ENCODE measurements around the gene SLC35G1. TPM values are rescaled to one million over a fixed set of nuclear protein-coding genes. Genes with fewer than 3 reads are reported as not detected.

Gene SLC35G1, protein sequence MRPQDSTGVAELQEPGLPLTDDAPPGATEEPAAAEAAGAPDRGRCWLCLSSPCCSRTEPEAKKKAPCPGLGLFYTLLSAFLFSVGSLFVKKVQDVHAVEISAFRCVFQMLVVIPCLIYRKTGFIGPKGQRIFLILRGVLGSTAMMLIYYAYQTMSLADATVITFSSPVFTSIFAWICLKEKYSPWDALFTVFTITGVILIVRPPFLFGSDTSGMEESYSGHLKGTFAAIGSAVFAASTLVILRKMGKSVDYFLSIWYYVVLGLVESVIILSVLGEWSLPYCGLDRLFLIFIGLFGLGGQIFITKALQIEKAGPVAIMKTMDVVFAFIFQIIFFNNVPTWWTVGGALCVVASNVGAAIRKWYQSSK
- total RNA-seq: 10 to 100 TPM; 16.3 to 26.3 TPM
- polyA plus RNA-seq (ENCODE audit: insufficient read length in 2 of 2): 10 to 100 TPM; 15.2 to 17.5 TPM
- long read RNA-seq, donor 1, transcript SLC35G1-203 (3 exons, 3,036 nt): major isoform, 7 of 8 reads
- long read RNA-seq, donor 1, partial matches to known transcripts: 0 of 8 reads
- long read RNA-seq, donor 1, other reads (novel, unspliced or antisense): 0 of 8 reads
- long read RNA-seq, donor 2, transcript SLC35G1-203 (3 exons, 3,036 nt): major isoform, 5 of 5 reads
- long read RNA-seq, donor 2, partial matches to known transcripts: 0 of 5 reads
- long read RNA-seq, donor 2, other reads (novel, unspliced or antisense): 0 of 5 reads
- long read RNA-seq, donor 3: 0 reads
- long read RNA-seq, donor 4, partial matches to known transcripts: 0 of 1 reads
- long read RNA-seq, donor 4, other reads (novel, unspliced or antisense): 0 of 1 reads

DNA sequence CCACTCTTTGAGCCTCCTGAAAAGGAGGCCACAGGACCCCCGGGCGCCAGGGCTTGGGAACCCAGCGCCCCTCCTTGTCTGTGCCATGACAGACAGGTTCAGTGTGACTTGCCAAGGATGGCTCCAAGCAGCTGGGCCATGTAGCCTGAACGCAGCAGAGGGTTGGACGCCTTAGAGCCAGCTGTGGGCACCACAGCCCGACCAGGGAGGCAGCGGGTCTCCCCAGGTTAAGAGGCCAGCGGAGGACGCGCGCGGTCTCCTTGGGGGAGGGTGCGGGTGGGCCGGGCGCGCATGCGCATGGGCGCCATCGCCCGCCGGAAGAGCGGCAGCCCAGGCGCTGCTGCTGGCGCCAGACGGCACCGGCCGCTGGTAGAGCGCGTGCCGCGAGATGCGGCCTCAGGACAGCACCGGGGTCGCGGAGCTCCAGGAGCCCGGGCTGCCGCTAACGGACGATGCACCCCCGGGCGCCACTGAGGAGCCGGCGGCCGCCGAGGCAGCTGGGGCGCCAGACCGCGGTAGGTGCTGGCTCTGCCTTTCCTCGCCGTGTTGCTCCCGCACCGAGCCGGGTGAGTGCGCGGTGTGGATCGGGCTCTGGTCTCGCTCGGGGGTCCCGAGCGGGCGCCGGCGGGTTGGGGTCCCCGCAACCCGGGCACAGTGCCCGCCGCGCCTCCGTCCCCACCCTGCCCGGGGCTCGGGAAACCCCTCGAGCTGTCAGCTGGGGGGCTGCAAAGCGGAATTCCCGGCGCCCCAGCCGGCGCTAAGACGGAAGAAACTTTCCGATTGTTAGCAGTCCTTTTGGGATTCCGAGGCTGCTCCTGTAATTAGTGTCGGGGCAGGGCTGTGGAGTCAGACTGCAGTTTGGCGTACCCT is at the start of gene SLC35G1:
SLC35G1 (plus strand) TSS at position 333 of the 870 bp plus-strand sequence; CDS start at position 389, 56 bp downstream.
- no peaks in the 10 kb centered on the region for H3K27me3 ChIP-seq (ENCODE audit: control insufficient read depth, insufficient read depth, low read length)
- H3K27ac ChIP-seq (ENCODE audit: low read depth, low read length): peak within 1 kb of the TSS; percentile 36
- peaks cover 9% of the 10 kb centered on the region for H3K4me1 ChIP-seq (ENCODE audit: control insufficient read depth, insufficient read depth, low read length)
- DNase-seq (ENCODE audit: low read depth in 4 of 6, low spot score in 6 of 6): peak; percentile 43 to 93 (median 66)
- H3K36me3 ChIP-seq (ENCODE audit: control insufficient read depth, insufficient read depth, low read length): no peaks in the 10 kb centered on the region
- H3K4me3 ChIP-seq (ENCODE audit: low read depth, low read length): peak within 1 kb of the TSS; percentile 77
- H3K9me3 ChIP-seq (ENCODE audit: control insufficient read depth, insufficient read depth, low read length): no peaks in the 10 kb centered on the region
- WGBS (ENCODE audit: insufficient coverage): under 1% methylated on average over 82 of the region's 82 CpGs

DNA sequence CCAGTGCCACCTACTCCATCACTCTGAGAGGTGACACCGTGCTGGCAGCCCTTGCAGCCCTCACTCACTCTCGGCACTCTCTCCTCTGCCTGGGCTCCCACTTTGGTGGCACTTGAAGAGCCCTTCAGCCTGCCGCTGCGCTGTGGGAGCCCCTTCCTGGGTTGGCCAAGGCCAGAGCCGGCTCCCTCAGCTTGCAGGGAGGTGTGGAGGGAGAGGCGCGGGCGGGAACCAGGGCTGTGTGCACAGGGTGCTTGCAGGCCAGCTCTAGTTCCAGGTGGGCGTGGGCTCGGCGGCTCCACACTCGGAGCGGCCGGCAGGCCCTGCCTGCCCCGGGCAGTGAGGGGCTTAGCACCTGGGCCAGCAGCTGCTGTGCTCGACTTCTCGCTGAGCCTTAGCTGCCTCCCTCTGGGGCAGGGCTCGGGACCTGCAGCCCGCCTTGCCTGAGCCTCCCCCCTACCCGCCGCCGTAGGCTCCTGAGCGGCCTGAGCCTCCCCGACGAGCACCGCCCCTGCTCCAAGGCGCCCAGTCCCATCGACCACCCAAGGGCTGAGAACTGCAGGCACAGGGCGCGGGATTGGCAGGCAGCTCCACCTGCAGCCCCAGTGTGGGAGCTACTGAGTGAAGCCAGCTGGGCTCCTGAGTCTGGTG is 48.7 kb upstream of the SLC35G1 start:
- H3K9me3 ChIP-seq (ENCODE audit: control insufficient read depth, insufficient read depth, low read length): no peaks in the 10 kb centered on the region
- H3K27ac ChIP-seq (ENCODE audit: low read depth, low read length): no peak overlapping the region
- H3K4me3 ChIP-seq (ENCODE audit: low read depth, low read length): no peak overlapping the region
- H3K4me1 ChIP-seq (ENCODE audit: control insufficient read depth, insufficient read depth, low read length): no peaks in the 10 kb centered on the region
- H3K36me3 ChIP-seq (ENCODE audit: control insufficient read depth, insufficient read depth, low read length): no peaks in the 10 kb centered on the region
- WGBS (ENCODE audit: insufficient coverage): 95% methylated on average over 27 of the region's 30 CpGs
- no peak for DNase-seq (ENCODE audit: low read depth in 4 of 6, low spot score in 6 of 6)
- H3K27me3 ChIP-seq (ENCODE audit: control insufficient read depth, insufficient read depth, low read length): no peaks in the 10 kb centered on the region

DNA sequence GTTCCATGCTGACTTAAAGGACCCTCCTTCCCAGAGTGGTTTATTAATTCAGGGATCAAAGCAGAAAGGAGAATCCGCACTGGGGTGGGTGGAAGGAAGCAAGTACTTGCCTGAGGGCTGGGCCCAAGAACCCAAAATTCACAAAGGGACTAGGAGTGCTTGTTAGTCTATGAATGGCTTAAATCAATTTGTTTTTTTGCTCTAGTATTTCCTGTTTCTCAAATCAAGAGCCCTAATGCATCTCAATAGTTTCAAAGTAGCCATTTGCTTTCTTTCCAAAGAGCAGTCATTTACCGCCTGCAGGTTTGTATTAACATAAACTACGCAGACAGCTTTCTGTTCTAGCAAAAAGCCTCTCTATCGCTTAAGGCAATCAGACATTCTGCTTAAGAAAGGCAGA is 44.2 kb upstream of the SLC35G1 start:
- Histone ChIP-seq H3K27ac (ENCODE audit: low read depth, low read length) (no peak overlapping the region), H3K36me3 (ENCODE audit: control insufficient read depth, insufficient read depth, low read length) (no peaks in the 10 kb centered on the region), H3K4me1 (ENCODE audit: control insufficient read depth, insufficient read depth, low read length) (no peaks in the 10 kb centered on the region), H3K9me3 (ENCODE audit: control insufficient read depth, insufficient read depth, low read length) (no peaks in the 10 kb centered on the region), H3K27me3 (ENCODE audit: control insufficient read depth, insufficient read depth, low read length) (no peaks in the 10 kb centered on the region), H3K4me3 (ENCODE audit: low read depth, low read length) (no peak overlapping the region)
- 11% methylated on average over 2 of the region's 4 CpGs for WGBS (ENCODE audit: insufficient coverage)
- peak in 4 of 6 donors; percentile 29 to 94 (median 52) for DNase-seq (ENCODE audit: low read depth in 4 of 6, low spot score in 6 of 6)

DNA sequence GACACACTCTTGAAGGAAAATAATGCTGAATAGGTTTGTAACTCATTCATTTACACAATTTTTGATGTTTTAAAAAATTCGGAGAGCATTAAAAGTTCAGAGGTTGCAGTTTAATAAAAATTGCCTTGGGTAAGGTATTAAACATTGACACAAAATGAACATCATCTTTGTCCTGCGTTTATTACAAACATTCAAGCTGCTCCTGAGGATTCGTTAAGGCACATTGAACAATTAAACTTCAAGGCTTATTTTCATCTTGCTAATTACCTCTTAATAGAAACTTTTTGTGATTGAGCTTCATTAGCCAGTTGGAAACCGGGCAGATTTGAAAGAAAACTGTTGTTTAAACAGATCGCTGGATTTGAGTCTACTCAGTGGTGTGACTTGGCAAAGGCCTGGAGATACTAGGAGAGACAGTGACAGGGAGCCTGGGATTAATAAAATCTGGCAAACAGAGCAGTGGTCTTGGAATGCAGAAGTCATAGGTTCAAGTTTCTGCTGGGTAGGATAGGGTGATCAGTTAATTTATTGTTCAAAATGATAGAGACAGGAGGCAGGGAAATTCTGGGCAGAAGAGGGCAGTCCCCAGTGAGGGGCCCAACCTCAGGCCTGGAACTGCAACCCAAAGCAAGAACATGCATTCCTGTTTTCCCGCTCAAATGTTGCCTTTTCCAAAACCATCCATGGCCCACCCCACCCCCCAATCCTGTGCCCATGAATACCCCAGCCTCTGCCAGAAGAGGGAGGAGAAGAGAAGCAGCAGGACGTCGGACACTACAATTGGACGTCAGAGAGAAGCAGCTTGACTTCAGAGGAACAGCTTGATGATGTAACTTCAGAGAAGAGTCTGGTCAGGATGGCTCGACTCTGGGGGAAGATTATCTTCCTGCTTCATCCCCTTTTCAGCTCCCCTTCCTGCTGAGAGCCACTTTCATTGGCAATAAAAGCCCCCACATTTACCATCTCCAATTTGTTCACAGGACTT is 43.5 kb upstream of the SLC35G1 start:
- WGBS (ENCODE audit: insufficient coverage): 42% methylated on average over 5 of the region's 10 CpGs
- Histone ChIP-seq H3K4me3 (ENCODE audit: low read depth, low read length) (no peak overlapping the region), H3K27ac (ENCODE audit: low read depth, low read length) (no peak overlapping the region)

DNA sequence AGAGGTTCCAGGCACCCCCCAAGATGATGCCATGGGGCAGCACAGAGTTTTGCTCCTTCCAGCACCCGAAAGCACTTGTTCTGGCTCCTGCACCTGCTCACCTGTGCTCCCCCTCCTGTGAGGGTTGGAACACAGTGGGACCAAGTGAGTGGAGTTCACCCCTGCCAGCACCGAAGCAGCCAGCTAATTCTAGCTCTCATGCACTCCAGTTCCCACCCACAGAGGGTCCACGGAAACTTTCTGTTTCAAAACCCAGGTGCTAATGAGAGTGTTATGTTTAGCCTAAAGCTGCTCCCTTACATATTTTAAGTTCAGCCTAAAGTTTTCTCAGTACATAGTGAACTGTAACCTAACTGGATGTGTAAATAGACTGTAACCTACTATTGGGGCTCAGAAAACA is 42.6 kb upstream of the SLC35G1 start:
- Histone ChIP-seq H3K4me3 (ENCODE audit: low read depth, low read length) (no peak overlapping the region), H3K27ac (ENCODE audit: low read depth, low read length) (no peak overlapping the region), H3K4me1 (ENCODE audit: control insufficient read depth, insufficient read depth, low read length) (no peaks in the 10 kb centered on the region), H3K9me3 (ENCODE audit: control insufficient read depth, insufficient read depth, low read length) (no peaks in the 10 kb centered on the region), H3K36me3 (ENCODE audit: control insufficient read depth, insufficient read depth, low read length) (no peaks in the 10 kb centered on the region), H3K27me3 (ENCODE audit: control insufficient read depth, insufficient read depth, low read length) (no peaks in the 10 kb centered on the region)
- WGBS (ENCODE audit: insufficient coverage): 100% methylated on average over 1 of the region's 3 CpGs
- DNase-seq (ENCODE audit: low read depth in 4 of 6, low spot score in 6 of 6): no peak

More for the DNA sequence above, 43.5 kb upstream of the SLC35G1 start:
- H3K36me3 ChIP-seq (ENCODE audit: control insufficient read depth, insufficient read depth, low read length): no peaks in the 10 kb centered on the region
- peak in 3 of 6 donors; percentile 32 to 90 (median 57) for DNase-seq (ENCODE audit: low read depth in 4 of 6, low spot score in 6 of 6)
- H3K4me1 ChIP-seq (ENCODE audit: control insufficient read depth, insufficient read depth, low read length): no peaks in the 10 kb centered on the region
- H3K27me3 ChIP-seq (ENCODE audit: control insufficient read depth, insufficient read depth, low read length): no peaks in the 10 kb centered on the region
- H3K9me3 ChIP-seq (ENCODE audit: control insufficient read depth, insufficient read depth, low read length): no peaks in the 10 kb centered on the region

DNA sequence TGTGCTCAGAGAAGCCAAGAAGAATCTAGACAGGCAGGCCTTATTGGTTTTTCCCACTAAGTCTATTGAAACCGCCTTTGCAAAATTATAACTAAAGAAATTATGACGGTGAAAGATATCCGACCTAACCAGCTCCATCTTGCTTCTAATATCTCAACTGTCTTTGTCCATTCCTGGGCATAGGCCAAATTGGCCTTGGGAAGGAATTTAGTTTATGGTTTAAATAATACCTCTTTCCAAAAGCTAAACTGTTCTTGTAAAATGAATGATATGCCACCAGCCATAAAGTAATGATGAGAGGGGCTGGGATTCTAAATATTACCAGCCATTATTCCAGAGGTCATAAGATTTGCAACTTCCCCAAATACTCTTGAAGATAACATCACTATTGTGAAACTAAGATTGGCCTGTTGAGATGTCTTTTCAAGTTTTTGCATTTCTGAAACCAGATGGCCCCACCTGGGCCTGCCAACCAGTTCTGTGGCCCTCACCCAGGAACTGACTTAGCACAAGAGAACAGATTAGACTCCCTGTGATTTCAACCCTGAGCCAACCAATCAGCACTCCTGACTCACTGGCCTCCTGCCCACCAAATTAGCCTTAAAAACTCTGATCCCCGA is 41.2 kb upstream of the SLC35G1 start:
- Histone ChIP-seq H3K4me3 (ENCODE audit: low read depth, low read length) (no peak overlapping the region), H3K27ac (ENCODE audit: low read depth, low read length) (no peak overlapping the region), H3K4me1 (ENCODE audit: control insufficient read depth, insufficient read depth, low read length) (no peaks in the 10 kb centered on the region), H3K27me3 (ENCODE audit: control insufficient read depth, insufficient read depth, low read length) (no peaks in the 10 kb centered on the region), H3K9me3 (ENCODE audit: control insufficient read depth, insufficient read depth, low read length) (no peaks in the 10 kb centered on the region), H3K36me3 (ENCODE audit: control insufficient read depth, insufficient read depth, low read length) (no peaks in the 10 kb centered on the region)
- no CpG with 5 or more reads among the region's 4 CpGs for WGBS (ENCODE audit: insufficient coverage)
- DNase-seq (ENCODE audit: low read depth in 4 of 6, low spot score in 6 of 6): peak in 1 of 6 donors; percentile 13

DNA sequence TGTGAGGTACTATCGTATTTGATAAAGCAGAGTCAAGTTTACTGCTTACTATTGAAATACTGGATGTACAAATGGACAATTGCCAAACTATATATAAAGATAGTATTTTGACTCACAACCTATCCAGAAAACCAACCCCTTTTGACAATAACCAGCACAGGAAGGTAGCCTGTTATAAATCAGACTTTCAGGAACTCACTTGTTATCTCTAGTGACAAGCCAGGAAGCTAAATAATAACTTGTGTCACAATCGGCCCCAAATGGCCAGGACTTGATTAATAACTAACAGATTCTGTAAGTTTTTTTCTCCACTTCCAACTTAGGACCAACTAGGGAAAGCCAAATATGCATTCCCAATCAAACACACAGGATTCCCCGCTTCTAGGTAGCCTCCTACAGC is 38.8 kb upstream of the SLC35G1 start:
- WGBS (ENCODE audit: insufficient coverage): 80% methylated on average over 2 of the region's 3 CpGs

More for the DNA sequence above, 38.8 kb upstream of the SLC35G1 start:
- Histone ChIP-seq H3K9me3 (ENCODE audit: control insufficient read depth, insufficient read depth, low read length) (no peaks in the 10 kb centered on the region), H3K4me1 (ENCODE audit: control insufficient read depth, insufficient read depth, low read length) (no peaks in the 10 kb centered on the region), H3K27ac (ENCODE audit: low read depth, low read length) (no peak overlapping the region), H3K4me3 (ENCODE audit: low read depth, low read length) (no peak overlapping the region), H3K27me3 (ENCODE audit: control insufficient read depth, insufficient read depth, low read length) (no peaks in the 10 kb centered on the region), H3K36me3 (ENCODE audit: control insufficient read depth, insufficient read depth, low read length) (no peaks in the 10 kb centered on the region)
- no peak for DNase-seq (ENCODE audit: low read depth in 4 of 6, low spot score in 6 of 6)

Measured in spinal cord (tissue), 10 donors.